ENCODE measurements around the gene PRDX6. TPM values are rescaled to one million over a fixed set of nuclear protein-coding genes. Genes with fewer than 3 reads are reported as not detected.
A peak's percentile ranks its signal among the peaks of the same experiment; 100 is the strongest.
"Not testable (repeated sequence)": the region's sequence is repeated elsewhere in the genome, so short reads cannot be mapped to it uniquely, and the experiment has no call there.

Gene PRDX6
- total and polyA plus RNA-seq, 7 experiments from 2014 or later = 84.8 to 150 (median 107) TPM

DNA sequence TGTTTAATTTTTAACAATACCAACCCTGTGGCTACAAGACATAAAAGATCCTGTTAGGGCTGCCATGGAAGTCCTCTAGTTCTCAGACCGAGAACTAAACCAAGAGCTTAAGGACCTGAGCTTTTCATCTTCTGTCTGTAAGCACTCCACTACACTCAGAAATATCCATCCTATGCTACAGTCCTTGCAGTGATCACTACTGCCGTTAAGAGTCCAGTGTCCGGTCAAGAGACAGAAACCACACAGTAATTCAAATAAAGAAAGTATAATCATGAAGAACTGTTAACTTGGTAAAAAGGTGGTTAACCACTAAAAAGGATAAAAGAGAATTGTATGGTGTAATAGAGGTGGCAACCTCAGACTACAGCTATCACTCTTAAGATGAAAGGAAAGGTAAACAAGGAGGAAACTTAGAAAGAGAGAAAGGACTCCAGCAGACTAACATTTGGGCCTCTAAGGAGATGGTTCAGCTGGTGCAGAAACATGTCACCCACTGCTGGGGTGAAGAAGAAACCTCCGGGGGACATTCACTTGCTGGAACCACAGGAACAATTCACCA is 22.1 kb upstream of the PRDX6 start:
- peak overlapping the region in 4 of 9 donors; percentile 32 to 86 (median 46) for H3K27ac Mint-ChIP-seq
- H3K36me3 Mint-ChIP-seq = peaks cover 4 to 72% (median 54%) of the 10 kb centered on the region in 5 donors
- peaks cover 0 to 6% (median 0%) of the 10 kb centered on the region in 11 donors for H3K9me3 Mint-ChIP-seq
- ChIA-PET CTCF (no interaction called here), POLR2A (no interaction called here)
- peak in 2 of 9 donors; percentile 12 to 15 for DNase-seq
- no peaks in the 10 kb centered on the region for H3K27me3 ChIP-seq (ENCODE audit: control insufficient read depth in 2 of 2, insufficient read depth in 2 of 2, low read length in 2 of 2)
- ATAC-seq = peak; percentile 46
- H3K4me3 ChIP-seq (ENCODE audit: low read length) = no peak overlapping the region
- peak overlapping the region in 2 of 10 donors; percentile 12 to 44 for H3K4me3 Mint-ChIP-seq
- H3K4me1 Mint-ChIP-seq = peaks cover 23 to 43% (median 31%) of the 10 kb centered on the region in 7 donors
- no peaks in the 10 kb centered on the region for H3K9me3 ChIP-seq (ENCODE audit: control insufficient read depth in 2 of 3, low read length in 3 of 3)
- H3K4me1 ChIP-seq (ENCODE audit: control insufficient read depth in 2 of 2, insufficient read depth in 2 of 2, low read length in 2 of 2) = peaks cover 9 to 12% of the 10 kb centered on the region in 2 donors
- no peak overlapping the region for H3K27ac ChIP-seq (ENCODE audit: low read depth, low read length)
- H3K36me3 ChIP-seq (ENCODE audit: control insufficient read depth in 2 of 3, insufficient read depth in 3 of 3, low read length in 3 of 3) = peaks cover 0 to 8% (median 0%) of the 10 kb centered on the region in 3 experiments
- no peaks in the 10 kb centered on the region for H3K27me3 Mint-ChIP-seq
- intact Hi-C loops (cut with micrococcal nuclease) = no loop called here

DNA sequence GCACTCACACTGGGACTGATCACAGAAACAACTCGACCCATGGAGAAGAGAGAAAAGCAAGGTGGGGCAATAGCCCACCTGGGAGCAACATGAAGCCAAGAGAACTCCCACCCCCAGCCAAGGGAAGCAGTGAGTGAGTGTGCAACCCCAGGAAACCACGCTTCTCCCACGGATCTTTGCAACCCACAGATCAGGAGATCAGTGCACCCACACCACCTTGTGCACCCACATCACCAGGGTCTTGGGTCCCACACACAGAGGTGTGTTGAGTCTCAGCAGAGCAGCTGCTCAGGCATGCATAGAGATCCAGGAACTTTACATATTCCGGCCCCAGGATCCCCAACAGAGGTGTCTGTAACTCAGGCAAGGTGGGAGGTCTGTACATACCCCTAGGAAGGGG is 17.2 kb upstream of the PRDX6 start:
- Histone ChIP-seq H3K4me3 (ENCODE audit: low read length) (no peak overlapping the region), H3K36me3 (ENCODE audit: control insufficient read depth in 2 of 3, insufficient read depth in 3 of 3, low read length in 3 of 3) (peaks cover 0 to 29% (median 0%) of the 10 kb centered on the region in 3 experiments), H3K27ac (ENCODE audit: low read depth, low read length) (no peak overlapping the region), H3K9me3 (ENCODE audit: control insufficient read depth in 2 of 3, low read length in 3 of 3) (no peaks in the 10 kb centered on the region), H3K4me1 (ENCODE audit: control insufficient read depth in 2 of 2, insufficient read depth in 2 of 2, low read length in 2 of 2) (peaks cover 8 to 11% of the 10 kb centered on the region in 2 donors), H3K27me3 (ENCODE audit: control insufficient read depth in 2 of 2, insufficient read depth in 2 of 2, low read length in 2 of 2) (no peaks in the 10 kb centered on the region)
- intact Hi-C loops (cut with micrococcal nuclease) = no loop called here
- ATAC-seq (no peak), DNase-seq (no peak)
- ChIA-PET CTCF (no interaction called here), POLR2A (no interaction called here)
- Mint-ChIP-seq H3K27me3 (no peaks in the 10 kb centered on the region), H3K4me1 (peaks cover 17 to 57% (median 45%) of the 10 kb centered on the region in 7 donors), H3K27ac (peak overlapping the region in 1 of 9 donors; percentile 42), H3K36me3 (peaks cover 25 to 84% (median 70%) of the 10 kb centered on the region in 5 donors), H3K9me3 (peaks cover 2 to 19% (median 11%) of the 10 kb centered on the region in 11 donors), H3K4me3 (no peak overlapping the region)

DNA sequence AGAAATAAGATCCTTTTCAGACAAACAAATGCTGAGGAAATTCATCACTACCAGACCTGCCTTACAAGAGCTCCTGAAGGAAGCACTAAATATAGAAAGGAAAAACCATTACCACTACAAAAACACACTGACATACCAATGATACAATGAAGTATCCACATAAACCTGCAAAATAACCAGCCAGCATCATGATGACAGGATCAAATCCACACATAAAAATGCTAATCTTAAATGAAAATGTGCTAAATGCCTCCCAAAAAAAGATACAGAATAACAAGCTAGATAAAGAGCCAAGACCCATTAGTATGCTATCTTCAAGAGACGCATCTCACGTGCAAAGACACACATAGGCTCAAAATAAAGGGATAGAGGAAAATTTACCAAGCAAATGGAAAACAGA is 14.5 kb upstream of the PRDX6 start:
- H3K27ac Mint-ChIP-seq, CTCF ChIA-PET: not testable (repeated sequence)

DNA sequence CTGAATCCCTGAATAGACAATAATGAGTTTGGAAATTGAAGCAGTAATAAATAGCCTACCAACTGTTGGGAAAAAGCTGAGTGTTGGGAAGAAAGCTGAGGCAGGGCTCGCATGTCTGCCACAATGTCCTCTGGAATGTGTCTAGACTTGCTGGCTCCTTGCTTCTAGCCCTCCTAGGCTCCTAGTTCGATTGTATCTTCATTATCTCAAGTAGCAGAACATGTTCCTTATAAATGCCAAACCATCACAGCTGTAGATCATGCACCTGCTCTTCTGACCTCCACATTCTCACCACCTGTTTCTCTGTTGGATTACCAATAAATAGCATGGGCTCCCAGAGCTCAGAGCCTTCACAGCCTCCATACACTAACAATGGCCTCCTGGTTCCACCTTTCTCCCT is 12.9 kb upstream of the PRDX6 start:
- H3K27ac Mint-ChIP-seq; POLR2A ChIA-PET; H3K4me3 ChIP-seq (ENCODE audit: low read length); CTCF ChIA-PET; H3K27ac ChIP-seq (ENCODE audit: low read depth, low read length); H3K27me3 ChIP-seq (ENCODE audit: control insufficient read depth in 2 of 2, insufficient read depth in 2 of 2, low read length in 2 of 2); H3K27me3 Mint-ChIP-seq; intact Hi-C loops (cut with micrococcal nuclease); H3K9me3 ChIP-seq (ENCODE audit: control insufficient read depth in 2 of 3, low read length in 3 of 3); DNase-seq; H3K4me1 ChIP-seq (ENCODE audit: control insufficient read depth in 2 of 2, insufficient read depth in 2 of 2, low read length in 2 of 2); ATAC-seq: not testable (repeated sequence)
- peak overlapping the region in 1 of 10 donors; percentile 15 for H3K4me3 Mint-ChIP-seq
- H3K36me3 Mint-ChIP-seq = peaks cover 25 to 85% (median 74%) of the 10 kb centered on the region in 5 donors
- H3K4me1 Mint-ChIP-seq = peaks cover 10 to 59% (median 49%) of the 10 kb centered on the region in 7 donors
- H3K36me3 ChIP-seq (ENCODE audit: control insufficient read depth in 2 of 3, insufficient read depth in 3 of 3, low read length in 3 of 3) = peaks cover 0 to 31% (median 0%) of the 10 kb centered on the region in 3 experiments
- H3K9me3 Mint-ChIP-seq = peaks cover 9 to 54% (median 15%) of the 10 kb centered on the region in 11 donors

More for the DNA sequence above, 14.5 kb upstream of the PRDX6 start:
- H3K27ac ChIP-seq (ENCODE audit: low read depth, low read length); ATAC-seq; H3K4me3 ChIP-seq (ENCODE audit: low read length); intact Hi-C loops (cut with micrococcal nuclease); H3K27me3 ChIP-seq (ENCODE audit: control insufficient read depth in 2 of 2, insufficient read depth in 2 of 2, low read length in 2 of 2); DNase-seq; H3K9me3 ChIP-seq (ENCODE audit: control insufficient read depth in 2 of 3, low read length in 3 of 3); H3K4me1 ChIP-seq (ENCODE audit: control insufficient read depth in 2 of 2, insufficient read depth in 2 of 2, low read length in 2 of 2); H3K27me3 Mint-ChIP-seq: not testable (repeated sequence)
- H3K36me3 ChIP-seq (ENCODE audit: control insufficient read depth in 2 of 3, insufficient read depth in 3 of 3, low read length in 3 of 3) = peaks cover 0 to 34% (median 0%) of the 10 kb centered on the region in 3 experiments
- Mint-ChIP-seq H3K4me3 (peak overlapping the region in 1 of 10 donors; percentile 7), H3K36me3 (peaks cover 25 to 84% (median 75%) of the 10 kb centered on the region in 5 donors), H3K4me1 (peaks cover 10 to 59% (median 47%) of the 10 kb centered on the region in 7 donors), H3K9me3 (peaks cover 6 to 42% (median 14%) of the 10 kb centered on the region in 11 donors)
- POLR2A ChIA-PET = interaction anchor here (1.0 kb wide), 1 partner anchor 14 kb away, joined by 3 read pairs; the partner anchor contains the start of gene PRDX6

DNA sequence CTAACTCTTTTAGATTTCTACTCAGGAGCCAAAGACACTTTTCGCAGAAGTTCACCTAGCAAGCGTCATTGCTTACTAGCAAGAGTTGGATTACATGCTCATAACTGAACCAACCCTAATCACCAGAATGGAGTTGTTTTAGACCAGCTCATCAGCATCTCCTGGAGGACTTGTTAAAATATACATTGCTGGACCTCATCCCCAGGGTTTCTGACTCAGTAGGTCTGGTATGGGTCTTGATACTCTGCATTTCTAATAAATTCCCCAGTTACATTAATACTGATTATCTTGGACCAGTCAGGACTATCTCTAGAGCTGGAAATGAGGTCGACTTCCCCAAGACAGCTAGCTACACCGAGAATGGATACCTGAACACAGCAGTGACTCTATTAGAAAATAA is 9.7 kb upstream of the PRDX6 start:
- Histone ChIP-seq H3K9me3 (ENCODE audit: control insufficient read depth in 2 of 3, low read length in 3 of 3) (peaks cover 0 to 13% (median 3%) of the 10 kb centered on the region in 3 experiments), H3K27ac (ENCODE audit: low read depth, low read length) (no peak overlapping the region), H3K4me3 (ENCODE audit: low read length) (no peak overlapping the region), H3K27me3 (ENCODE audit: control insufficient read depth in 2 of 2, insufficient read depth in 2 of 2, low read length in 2 of 2) (no peaks in the 10 kb centered on the region), H3K4me1 (ENCODE audit: control insufficient read depth in 2 of 2, insufficient read depth in 2 of 2, low read length in 2 of 2) (no peaks in the 10 kb centered on the region), H3K36me3 (ENCODE audit: control insufficient read depth in 2 of 3, insufficient read depth in 3 of 3, low read length in 3 of 3) (peaks cover 0 to 14% (median 0%) of the 10 kb centered on the region in 3 experiments)
- H3K4me3 Mint-ChIP-seq = no peak overlapping the region
- ChIA-PET POLR2A (no interaction called here), CTCF (no interaction called here)
- intact Hi-C loops (cut with micrococcal nuclease) = no loop called here
- peaks cover 30 to 87% (median 82%) of the 10 kb centered on the region in 5 donors for H3K36me3 Mint-ChIP-seq
- H3K4me1 Mint-ChIP-seq = peaks cover 5 to 51% (median 39%) of the 10 kb centered on the region in 7 donors
- H3K27me3 Mint-ChIP-seq = no peaks in the 10 kb centered on the region
- peaks cover 15 to 84% (median 27%) of the 10 kb centered on the region in 11 donors for H3K9me3 Mint-ChIP-seq
- no peak for DNase-seq
- ATAC-seq = no peak
- no peak overlapping the region for H3K27ac Mint-ChIP-seq

DNA sequence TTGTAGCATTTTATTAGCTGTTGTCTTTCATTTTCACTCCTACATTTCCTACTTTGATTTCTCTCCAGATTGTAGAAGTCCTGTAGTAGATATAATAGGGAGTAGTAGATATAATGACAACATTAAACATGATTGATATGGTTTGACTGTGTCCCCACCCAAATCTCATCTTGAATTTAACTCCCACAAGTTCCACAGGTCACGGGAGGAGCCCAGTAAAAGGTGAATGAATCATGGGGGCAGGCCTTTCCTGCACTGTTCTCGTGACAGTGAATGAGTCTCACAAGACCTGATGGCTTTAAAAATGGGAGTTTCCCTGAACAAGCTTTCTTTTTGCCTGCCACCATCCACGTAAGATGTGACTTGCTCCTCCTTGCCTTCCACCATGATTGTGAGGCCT is 7.5 kb upstream of the PRDX6 start:
- no peak overlapping the region for H3K27ac ChIP-seq (ENCODE audit: low read depth, low read length)
- peaks cover 16 to 78% (median 71%) of the 10 kb centered on the region in 5 donors for H3K36me3 Mint-ChIP-seq
- peaks cover 19 to 49% (median 34%) of the 10 kb centered on the region in 7 donors for H3K4me1 Mint-ChIP-seq
- peaks cover 10 to 65% (median 19%) of the 10 kb centered on the region in 11 donors for H3K9me3 Mint-ChIP-seq
- H3K27me3 Mint-ChIP-seq = no peaks in the 10 kb centered on the region
- no peaks in the 10 kb centered on the region for H3K27me3 ChIP-seq (ENCODE audit: control insufficient read depth in 2 of 2, insufficient read depth in 2 of 2, low read length in 2 of 2)
- no peaks in the 10 kb centered on the region for H3K4me1 ChIP-seq (ENCODE audit: control insufficient read depth in 2 of 2, insufficient read depth in 2 of 2, low read length in 2 of 2)
- H3K4me3 ChIP-seq (ENCODE audit: low read length) = no peak overlapping the region
- CTCF ChIA-PET = no interaction called here
- peaks cover 0 to 13% (median 3%) of the 10 kb centered on the region in 3 experiments for H3K9me3 ChIP-seq (ENCODE audit: control insufficient read depth in 2 of 3, low read length in 3 of 3)
- H3K4me3 Mint-ChIP-seq = no peak overlapping the region
- no peak for ATAC-seq
- no peak for DNase-seq
- H3K36me3 ChIP-seq (ENCODE audit: control insufficient read depth in 2 of 3, insufficient read depth in 3 of 3, low read length in 3 of 3) = peaks cover 0 to 14% (median 0%) of the 10 kb centered on the region in 3 experiments
- intact Hi-C loops (cut with micrococcal nuclease) = no loop called here
- POLR2A ChIA-PET = interaction anchor here (0.5 kb wide), 1 partner anchor 117 kb away, joined by 3 read pairs; no protein-coding TSS in a partner anchor
- no peak overlapping the region for H3K27ac Mint-ChIP-seq

Measured in naive thymus-derived CD4-positive, alpha-beta T cell (primary cell).